HepG2 (cell line): Measurements from ENCODE around the gene TLNRD1. TPM values are rescaled to one million over a fixed set of nuclear protein-coding genes. Genes with fewer than 3 reads are reported as not detected.

Experiments used
- ATAC-seq: fragments of 200-7000 bp; cut with Tn5 transposase; 3 replicates; pipeline ENCODE4 v1.9.1; 2020; ENCODE audit warnings: mild to moderate bottlenecking, moderate library complexity
- BruUV-seq: library from RNA; stranded (reverse); fragments of 400-500 nt; replicated peaks from 2 replicates; lab custom pipeline; 2021; lab: Mats Ljungman, UMichigan
- CTCF ChIA-PET: fragments of 300-600 bp; formaldehyde crosslinking; extraction: SDS; loops from one replicate; lab custom pipeline; 2021; ENCODE audit warnings: low total read pairs, inconsistent platforms, low intra/inter-chr PET ratio; lab: Yijun Ruan, JAX
- POLR2A ChIA-PET: fragments of 350-600 bp; sonication (Branson Sonifier 250); formaldehyde crosslinking; loops from one replicate; lab custom pipeline; 2020; ENCODE audit warnings: antibody characterized with exemption, inconsistent platforms; lab: Yijun Ruan, JAX
- DNase-seq: peaks from one replicate; pipeline ENCODE4 v3.0.0-alpha.2; 2015; ENCODE audit warnings: low spot score
- FAIRE-seq: peaks from 3 replicates; lab custom pipeline; 2011; peaks lifted over from hg19 to GRCh38; lab: Jason Lieb, UNC
- H2AFZ ChIP-seq: one replicate; pipeline ENCODE4 v1.6.1; 2011; ENCODE audit warnings: low read length, inconsistent platforms
- H3K27ac ChIP-seq: fragments of 300-600 bp; 3 replicates; pipeline ENCODE4 v1.8.0; 2011; ENCODE audit warnings: mixed run types, mild to moderate bottlenecking, mixed read lengths, low read length, inconsistent platforms; ENCODE audit not compliant: insufficient read depth; ENCODE audit errors: extremely low read length
- H3K27me3 ChIP-seq, 2 experiments: fragments of 200-600 bp in 1 of 2; 2 replicates in 1 of 2; 3 replicates in 1 of 2; pipeline versions ENCODE4 v1.6.0 to v1.8.0; 2011; ENCODE audit warnings: low read length in 2 of 2, mild to moderate bottlenecking in 2 of 2, moderate library complexity in 2 of 2, inconsistent platforms in 1 of 2; ENCODE audit not compliant: insufficient read depth in 2 of 2, control insufficient read depth in 1 of 2
- H3K36me3 ChIP-seq, 2 experiments: fragments of 200-600 bp in 1 of 2; replicated peaks in 1 of 2; 2 replicates in 1 of 2; 3 replicates in 1 of 2; pipeline versions ENCODE4 v1.5.1 to v1.8.0; 2011; ENCODE audit warnings: low read length in 2 of 2, inconsistent platforms in 1 of 2; ENCODE audit not compliant: insufficient read depth in 2 of 2, control insufficient read depth in 1 of 2
- H3K4me1 ChIP-seq: 2 replicates; pipeline ENCODE4 v1.5.1; 2012; ENCODE audit warnings: low read length, inconsistent platforms; ENCODE audit not compliant: insufficient read depth
- H3K4me2 ChIP-seq: 2 replicates; pipeline ENCODE4 v1.6.0; 2011; ENCODE audit warnings: low read depth, low read length, inconsistent platforms
- H3K4me3 ChIP-seq, 3 experiments: fragments of 200-600 bp in 1 of 3; sonication (generic), shearing (Covaris generic) in 1 of 3; replicated peaks in 1 of 3; 2 replicates each; pipeline ENCODE4 v1.5.1; 2011 to 2016; ENCODE audit warnings: low read length in 3 of 3, inconsistent platforms in 2 of 3, low read depth in 2 of 3, mild to moderate bottlenecking in 2 of 3, control low read depth in 1 of 3, mixed read lengths in 1 of 3; ENCODE audit not compliant: insufficient read depth in 1 of 3
- H3K79me2 ChIP-seq: one replicate; pipeline ENCODE4 v1.6.1; 2011; ENCODE audit warnings: low read length, inconsistent platforms; ENCODE audit not compliant: insufficient read depth
- H3K9ac ChIP-seq: 2 replicates; pipeline ENCODE4 v1.6.0; 2011; ENCODE audit warnings: mild to moderate bottlenecking, low read depth, low read length, inconsistent platforms; ENCODE audit not compliant: insufficient read depth
- H3K9me3 ChIP-seq: 2 replicates; pipeline ENCODE4 v1.5.1; 2012; ENCODE audit warnings: mild to moderate bottlenecking, low read length
- H4K20me1 ChIP-seq: 2 replicates; pipeline ENCODE4 v1.6.0; 2011; ENCODE audit warnings: inconsistent platforms, mild to moderate bottlenecking, low read length, moderate library complexity; ENCODE audit not compliant: insufficient read depth
- CC2D1A ChIP-seq: sonication (generic); formaldehyde crosslinking; IDR thresholded peaks from 2 replicates; pipeline ENCODE4 v1.8.1; 2023; ENCODE audit warnings: mild to moderate bottlenecking, missing genetic modification reagents
- HMGXB4 ChIP-seq, 2 experiments: sonication (generic) in 1 of 2; formaldehyde crosslinking in 1 of 2; IDR thresholded peaks; 2 replicates each; pipeline versions ENCODE4 v1.4.0 to v1.6.1; 2018 to 2020; ENCODE audit warnings: missing genetic modification reagents in 2 of 2, borderline replicate concordance in 1 of 2, low read depth in 1 of 2, mild to moderate bottlenecking in 1 of 2, missing biosample characterization in 1 of 2
- HNF1A ChIP-seq, 2 experiments: sonication (generic) in 1 of 2; formaldehyde crosslinking in 1 of 2; IDR thresholded peaks; 2 replicates each; pipeline versions ENCODE4 v1.4.0 to v1.6.1; 2016 to 2020; ENCODE audit warnings: borderline replicate concordance in 1 of 2, low read depth in 1 of 2, mild to moderate bottlenecking in 1 of 2, missing genetic modification reagents in 1 of 2
- TMF1 ChIP-seq: sonication (generic); formaldehyde crosslinking; IDR thresholded peaks from 2 replicates; pipeline ENCODE4 v1.8.1; 2022; ENCODE audit warnings: low read depth, missing genetic modification reagents
- ZNF274 ChIP-seq: sonication (generic); formaldehyde crosslinking; IDR thresholded peaks from 2 replicates; pipeline ENCODE4 v1.5.1; 2020; ENCODE audit warnings: mild to moderate bottlenecking, missing genetic modification reagents
- ZNF44 ChIP-seq: sonication (generic); formaldehyde crosslinking; IDR thresholded peaks from 2 replicates; pipeline ENCODE4 v1.5.1; 2020; ENCODE audit warnings: mild to moderate bottlenecking, missing genetic modification reagents
- WGBS: methylation state at CpG from one replicate; pipeline ENCODE4 v1.1.6; 2017; ENCODE audit warnings: low lambda C conversion rate; 5-methylcytosine and 5-hydroxymethylcytosine counted together
- in situ Hi-C: cut with HindIII; loops from 2 replicates; pipeline ENCODE4 v1.10.0; 2017; ENCODE audit warnings: low pct_unique_long_range_greater_than_20kb; ENCODE audit not compliant: extremely low pct_ligation_motif_present
- intact Hi-C: fragments of 100-400 bp; cut with micrococcal nuclease; formaldehyde crosslinking; loops from one replicate; pipeline ENCODE4 v1.10.0; 2022; ENCODE audit not compliant: unreplicated experiment
- polyA plus RNA-seq, 8 experiments: library from polyadenylated mRNA; depleted of rRNA in 3 of 8; stranded (reverse) in 7 of 8; unstranded in 1 of 8; fragments of >200 nt; fragmentation: Illumina TruSeq in 4 of 8; extraction: Trizol in 4 of 8; gene quantifications; 2 replicates each; pipeline versions ENCODE4 v1.2.1 to v1.2.3, GENCODE V29; 2011 to 2016; ENCODE audit warnings: low read depth in 4 of 8, missing spikeins in 1 of 8, mixed read lengths in 1 of 8; ENCODE audit not compliant: insufficient read depth in 1 of 8
- total RNA-seq, 5 experiments: library from RNA; depleted of rRNA; stranded (reverse); fragments of >200 nt; fragmentation: Illumina TruSeq; extraction: Trizol; gene quantifications; 2 replicates each; pipeline ENCODE4 v1.2.3, GENCODE V29; 2016; ENCODE audit warnings: low read depth in 1 of 5

TLNRD1 gene
- total and polyA plus RNA-seq, 2 of the 13 experiments (the other 11 are each of a cell fraction or from before 2014, with no cell fraction given): 3.4 to 5.3 TPM

- CTCF ChIA-PET: no interaction called here
- Histone ChIP-seq H3K27ac (no peak overlapping the region), H2AFZ (no peak overlapping the region), H3K4me1 (0 out of 2 replicates have a peak, but pooled peaks cover 10% of the 10 kb centered on the region), H3K9ac (no peak overlapping the region), H3K4me3 (no peak overlapping the region), H3K79me2 (no peaks in the 10 kb centered on the region), H3K9me3 (no peaks in the 10 kb centered on the region), H3K27me3 (peaks cover 0 to 8% of the 10 kb centered on the region in 2 experiments; a peak in 2 of 5 replicates), H3K36me3 (no peaks in the 10 kb centered on the region), H4K20me1 (no peaks in the 10 kb centered on the region), H3K4me2 (peak overlapping the region; percentile 25; the same call in 1 of the 2 replicates)
- FAIRE-seq (no peak), DNase-seq (no peak), ATAC-seq (no peak)
- 26% methylated on average over 13 of the region's 13 CpGs for WGBS
- in situ Hi-C loops: no loop called here
- POLR2A ChIA-PET: no interaction called here
- intact Hi-C loops: no loop called here
- TF ChIP-seq HMGXB4 (CRISPR knock-in tag; IDR thresholded peaks at IDR 0.05; ENCODE audit: borderline replicate concordance in 1 of 2, low read depth in 1 of 2): no peak
- no peak for TF ChIP-seq HNF1A (IDR thresholded peaks at IDR 0.05; ENCODE audit: low read depth)
- TF ChIP-seq HNF1A (CRISPR knock-in tag; IDR thresholded peaks at IDR 0.05; ENCODE audit: borderline replicate concordance): no peak
- no peak for TF ChIP-seq CC2D1A (CRISPR knock-in tag)
- no peak for TF ChIP-seq ZNF44 (CRISPR knock-in tag)
- TF ChIP-seq TMF1 (CRISPR knock-in tag): no peak
- no peak for TF ChIP-seq ZNF274 (CRISPR knock-in tag)
- BruUV-seq: no TSS peak
These were observed 23.0 kb downstream of the TLNRD1 start for GRCh38 chr15:81023483-81024264.
